AG09309 (cell line): Measurements from ENCODE around the gene DNAH8.
A peak's percentile ranks its signal among the peaks of the same experiment; 100 is the strongest.

Experiments
- DNase-seq: peaks from one replicate; pipeline ENCODE4 v3.0.0-alpha.2; 2010; ENCODE audit warnings: low read depth
- H3K4me3 ChIP-seq: 2 replicates; pipeline ENCODE4 v1.5.1; 2011; ENCODE audit warnings: mild to moderate bottlenecking, low read depth, low read length, moderate library complexity; ENCODE audit not compliant: control insufficient read depth
- CTCF ChIP-seq: IDR thresholded peaks from 2 replicates; pipeline ENCODE4 v1.5.1; 2011; ENCODE audit warnings: mild to moderate bottlenecking, low read depth, low read length, inconsistent platforms; ENCODE audit not compliant: insufficient read depth, control insufficient read depth; ENCODE audit errors: missing control alignments

DNAH8 gene

DNA sequence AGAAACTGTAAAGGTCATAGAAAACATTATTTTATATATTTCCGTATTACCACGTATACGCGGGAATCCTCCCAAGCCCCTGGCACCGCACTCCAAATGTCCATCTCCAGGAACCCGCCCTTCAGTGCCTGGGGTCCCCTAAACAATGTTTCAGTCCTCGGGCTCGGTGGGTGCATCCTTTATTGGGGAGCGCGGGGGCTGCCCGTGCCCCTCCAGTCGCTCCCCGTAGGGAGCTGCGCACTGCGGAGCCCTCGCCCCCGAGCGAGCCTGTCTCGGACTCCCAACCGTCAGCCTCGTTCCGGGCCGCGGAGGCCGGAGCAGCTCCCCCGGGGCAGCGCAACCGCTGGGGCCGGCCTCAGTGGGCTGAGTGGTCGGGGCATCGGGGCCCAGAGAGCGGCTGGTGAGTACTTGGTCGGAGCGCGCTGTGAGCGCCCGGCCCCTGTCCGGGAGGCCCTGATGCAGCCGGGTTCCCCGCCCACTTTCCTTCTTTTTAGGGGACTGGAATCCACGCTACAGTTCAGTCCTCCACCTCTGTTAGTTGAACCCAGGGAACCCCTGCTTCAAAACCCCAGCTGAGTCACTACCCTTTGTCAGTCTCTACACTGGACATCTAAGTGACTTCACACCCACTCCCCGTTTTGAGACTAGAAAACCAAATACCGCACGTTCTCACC, at the start of gene DNAH8:
Gene DNAH8 (plus strand): TSS at position 296 of the 674 bp plus-strand sequence. CDS start 7,499 bp downstream, outside the sequence.
- no peak for DNase-seq

DNA sequence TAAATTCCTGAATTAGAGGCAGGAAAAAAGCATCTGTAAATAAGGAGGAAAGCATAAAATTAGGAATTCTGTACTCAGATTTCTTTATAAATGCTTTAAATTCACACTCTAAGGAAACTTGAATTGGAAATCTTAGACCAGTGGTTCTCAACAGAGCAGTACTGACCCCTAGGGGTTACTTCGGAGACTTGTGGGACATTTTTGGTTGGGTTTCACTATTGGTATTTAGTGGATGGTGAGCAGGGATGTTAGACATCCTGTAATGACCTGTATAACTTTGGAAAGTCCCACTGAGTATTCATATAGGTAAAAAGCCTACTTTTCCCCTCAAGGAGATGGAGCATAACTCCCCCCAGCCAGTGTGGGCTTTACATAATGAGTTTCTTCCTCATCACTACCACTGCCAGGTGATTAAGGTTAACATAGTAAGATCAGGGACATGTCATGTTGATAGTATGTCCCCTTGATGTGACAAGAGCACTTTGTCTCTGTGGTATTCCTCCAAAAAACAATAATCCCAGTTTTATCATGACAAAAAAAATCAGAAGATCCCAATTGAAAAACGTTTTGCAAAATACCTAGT, 43.1 kb upstream of the DNAH8 start:
- peak; percentile 76 for TF ChIP-seq CTCF
- H3K4me3 ChIP-seq: no peak overlapping the region
- DNase-seq: peak; percentile 37

More for the DNA sequence above, at the start of gene DNAH8:
- H3K4me3 ChIP-seq: peak within 1 kb of the TSS; percentile 14
- no peak for TF ChIP-seq CTCF

DNA sequence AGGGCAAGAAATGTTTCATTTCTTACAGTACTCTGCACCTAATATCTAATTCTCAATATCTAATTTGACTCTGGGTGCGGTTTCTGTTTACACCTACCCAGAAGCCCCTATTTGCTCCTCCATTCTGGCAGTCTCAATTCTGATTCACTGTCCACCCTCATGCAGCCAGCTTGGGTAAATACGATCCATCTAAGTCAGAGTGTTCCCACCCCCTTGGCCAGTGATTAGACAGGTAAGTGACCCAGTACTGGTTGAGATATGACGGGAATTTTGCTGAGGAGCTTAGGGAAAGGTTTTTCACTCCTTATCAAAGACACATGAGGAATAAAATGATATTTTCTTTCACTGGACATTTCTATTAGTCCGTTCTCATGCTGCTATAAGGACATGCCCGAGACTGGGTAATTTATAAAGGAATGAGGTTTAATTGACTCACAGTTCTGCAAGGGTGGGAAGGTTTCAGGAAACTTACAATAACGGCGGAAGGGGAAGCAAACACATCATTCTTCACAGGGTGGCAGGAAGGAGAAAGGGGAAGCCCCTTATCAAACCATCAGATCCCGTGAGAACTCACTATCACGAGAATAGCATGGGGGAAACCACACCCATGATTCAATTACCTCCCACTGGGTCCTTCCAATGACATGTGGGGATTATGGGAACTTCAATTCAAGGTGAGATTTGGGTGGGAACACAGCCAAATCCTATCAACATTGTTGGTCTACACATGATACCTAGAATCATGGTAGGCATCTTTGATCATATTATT, 41.5 kb upstream of the DNAH8 start:
- no peak for DNase-seq
- no peak overlapping the region for H3K4me3 ChIP-seq
- no peak for TF ChIP-seq CTCF

DNA sequence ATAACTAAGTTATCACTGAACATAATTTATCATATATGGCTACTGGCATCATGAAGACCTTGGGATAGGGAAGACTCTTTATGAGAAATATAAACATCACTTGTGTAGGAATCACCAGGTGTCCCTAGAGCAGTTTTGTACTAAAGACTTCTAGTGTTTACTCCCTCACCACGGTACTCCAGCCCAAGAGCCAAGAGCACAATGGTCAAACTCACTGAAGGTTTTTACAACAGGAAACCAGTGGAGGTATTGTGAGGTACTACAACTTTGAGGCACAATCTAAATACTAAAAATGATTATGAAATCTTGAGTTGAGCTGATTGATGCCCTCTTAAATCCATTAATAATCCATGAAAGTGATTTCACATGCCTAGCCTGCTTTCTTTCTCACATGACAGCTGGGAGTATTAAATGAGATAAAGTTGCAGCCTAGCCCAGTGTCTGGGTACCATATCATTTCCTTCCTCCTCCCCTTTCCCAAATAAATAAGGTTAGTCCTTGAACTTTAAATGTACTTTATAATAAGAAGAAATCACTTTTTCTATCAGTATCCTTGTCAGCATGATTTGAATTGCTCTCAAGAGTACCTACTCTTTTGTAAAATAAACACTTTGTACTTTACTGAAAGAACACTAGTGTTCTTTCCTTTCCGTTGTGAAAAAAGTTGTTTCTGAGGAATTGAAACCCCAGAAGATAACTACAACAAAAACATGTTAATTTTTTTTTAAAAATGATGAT, 38.7 kb upstream of the DNAH8 start:
- no peak for TF ChIP-seq CTCF
- no peak overlapping the region for H3K4me3 ChIP-seq
- DNase-seq: no peak

DNA sequence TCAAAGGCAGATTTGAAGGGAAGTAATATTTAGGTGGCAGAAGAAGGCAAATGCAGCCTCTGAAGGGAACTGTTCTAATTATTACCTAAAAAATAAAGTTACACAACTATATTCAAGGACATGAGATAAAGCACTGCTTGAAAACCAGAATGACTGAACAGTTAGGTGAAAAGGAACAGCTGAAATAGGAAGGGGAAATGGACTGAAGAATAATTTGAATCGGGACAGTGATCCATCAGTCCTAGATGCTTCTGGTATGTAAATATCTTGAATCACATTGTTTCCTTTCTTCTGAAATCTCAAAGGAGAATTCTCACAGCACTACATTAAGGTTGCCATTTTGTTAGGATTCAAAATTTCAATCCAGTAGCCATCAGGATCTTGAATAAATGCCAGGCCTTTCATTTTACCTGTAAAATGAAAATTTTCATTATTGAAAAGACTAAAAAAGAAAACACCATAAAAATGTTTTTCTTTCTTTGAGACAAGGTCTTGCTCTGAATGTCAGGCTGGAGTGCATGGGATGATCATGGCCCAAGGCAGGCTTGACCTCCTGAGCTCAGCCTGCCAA, 38.1 kb upstream of the DNAH8 start:
- DNase-seq: no peak
- no peak for TF ChIP-seq CTCF
- no peak overlapping the region for H3K4me3 ChIP-seq

DNA sequence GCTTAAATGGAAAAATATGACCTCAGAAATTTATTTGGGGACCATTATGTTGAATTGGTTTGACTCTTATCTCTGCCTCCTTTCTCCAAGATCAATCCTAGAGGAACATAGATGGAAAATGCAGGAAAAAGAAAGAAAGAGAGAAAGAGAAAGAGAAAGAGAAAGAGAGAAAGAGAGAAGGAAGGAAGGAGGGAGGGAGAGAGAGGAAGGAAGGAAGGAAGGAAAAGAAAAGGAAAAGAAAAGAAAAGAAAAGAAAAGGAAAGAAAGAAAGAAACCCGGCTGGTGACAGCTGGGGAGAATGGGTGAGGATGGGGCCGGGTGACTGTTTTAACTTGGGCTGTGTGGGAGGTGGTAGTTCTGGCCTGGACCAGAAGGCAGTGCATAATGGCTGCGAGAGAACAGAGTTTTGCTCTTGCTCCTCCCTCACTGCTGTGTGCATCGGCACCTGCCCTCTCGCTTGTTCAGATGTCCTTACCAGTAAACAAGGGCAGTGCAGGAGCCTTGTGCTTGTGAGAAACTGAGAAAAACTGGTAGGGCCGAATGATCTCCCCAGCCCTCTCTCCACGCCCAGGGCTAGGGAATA, 36.8 kb upstream of the DNAH8 start:
- no peak for TF ChIP-seq CTCF
- no peak for DNase-seq

More for the DNA sequence above, 36.8 kb upstream of the DNAH8 start:
- no peak overlapping the region for H3K4me3 ChIP-seq
